ENCODE measurements around the gene FBXO31. TPM values are rescaled to one million over a fixed set of nuclear protein-coding genes. Genes with fewer than 3 reads are reported as not detected.
A peak's percentile ranks its signal among the peaks of the same experiment; 100 is the strongest.

FBXO31 gene
- total and polyA plus RNA-seq, 9 of the 15 experiments (the other 6 are each of a cell fraction or from before 2014, with no cell fraction given): 0.18 to 33.3 (median 10.9) TPM

DNA sequence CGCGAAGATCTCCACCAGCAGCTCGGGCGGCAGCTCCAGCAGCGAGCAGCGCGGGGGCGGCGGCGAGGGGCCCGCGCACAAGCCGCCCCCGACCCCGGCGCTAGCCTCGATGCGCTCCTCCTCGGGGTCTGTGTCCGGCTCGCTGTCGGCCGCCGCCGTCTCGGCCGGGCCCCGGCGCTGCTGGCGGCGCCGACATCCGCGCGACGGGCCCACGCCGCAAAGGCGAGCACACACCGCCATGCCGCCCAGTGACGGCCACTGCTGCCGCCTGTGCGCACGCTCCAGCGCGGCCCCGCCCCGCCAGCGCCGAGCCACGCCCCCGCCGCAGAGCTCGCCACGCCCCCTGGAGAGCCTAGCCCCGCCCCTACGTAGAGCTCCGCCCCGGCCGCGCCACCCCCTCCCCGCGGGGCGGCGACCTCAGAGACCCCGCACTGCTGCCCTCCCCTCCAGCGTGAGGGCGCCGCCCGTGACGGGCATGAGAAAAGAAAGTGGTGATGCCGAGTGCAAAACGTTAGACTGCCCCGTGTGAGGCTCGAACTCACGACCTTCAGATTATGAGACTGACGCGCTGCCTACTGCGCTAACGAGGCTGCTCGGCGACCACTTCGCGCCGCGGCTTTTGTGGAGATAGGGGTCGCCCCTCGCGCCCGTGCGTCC lies at the start of gene FBXO31 (continued):
- TF ChIP-seq ZFP30 (CRISPR knock-in tag; IDR thresholded peaks at IDR 0.05; ENCODE audit: borderline replicate concordance): no peak
- TF ChIP-seq ZNF766 (CRISPR knock-in tag; conservative IDR thresholded peaks at IDR 0.05): no peak
- 0 out of 4 replicates have a peak, but pooled peaks of 1 of the 2 experiments have one; percentile 10 for TF ChIP-seq TEAD1 (CRISPR knock-in tag; IDR thresholded peaks at IDR 0.05)
- TF ChIP-seq ARID4B (CRISPR knock-in tag; IDR thresholded peaks at IDR 0.05): peak; percentile 70
- TF ChIP-seq C11orf30 (IDR thresholded peaks at IDR 0.05; ENCODE audit: low read depth): no peak
- TF ChIP-seq, protein P1, sequence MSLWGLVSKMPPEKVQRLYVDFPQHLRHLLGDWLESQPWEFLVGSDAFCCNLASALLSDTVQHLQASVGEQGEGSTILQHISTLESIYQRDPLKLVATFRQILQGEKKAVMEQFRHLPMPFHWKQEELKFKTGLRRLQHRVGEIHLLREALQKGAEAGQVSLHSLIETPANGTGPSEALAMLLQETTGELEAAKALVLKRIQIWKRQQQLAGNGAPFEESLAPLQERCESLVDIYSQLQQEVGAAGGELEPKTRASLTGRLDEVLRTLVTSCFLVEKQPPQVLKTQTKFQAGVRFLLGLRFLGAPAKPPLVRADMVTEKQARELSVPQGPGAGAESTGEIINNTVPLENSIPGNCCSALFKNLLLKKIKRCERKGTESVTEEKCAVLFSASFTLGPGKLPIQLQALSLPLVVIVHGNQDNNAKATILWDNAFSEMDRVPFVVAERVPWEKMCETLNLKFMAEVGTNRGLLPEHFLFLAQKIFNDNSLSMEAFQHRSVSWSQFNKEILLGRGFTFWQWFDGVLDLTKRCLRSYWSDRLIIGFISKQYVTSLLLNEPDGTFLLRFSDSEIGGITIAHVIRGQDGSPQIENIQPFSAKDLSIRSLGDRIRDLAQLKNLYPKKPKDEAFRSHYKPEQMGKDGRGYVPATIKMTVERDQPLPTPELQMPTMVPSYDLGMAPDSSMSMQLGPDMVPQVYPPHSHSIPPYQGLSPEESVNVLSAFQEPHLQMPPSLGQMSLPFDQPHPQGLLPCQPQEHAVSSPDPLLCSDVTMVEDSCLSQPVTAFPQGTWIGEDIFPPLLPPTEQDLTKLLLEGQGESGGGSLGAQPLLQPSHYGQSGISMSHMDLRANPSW (CRISPR knock-in tag; IDR thresholded peaks at IDR 0.05): no peak
- no peak for TF ChIP-seq MED1 (CRISPR knock-in tag; IDR thresholded peaks at IDR 0.05; ENCODE audit: borderline replicate concordance)
- TF ChIP-seq ZNF124 (CRISPR knock-in tag; IDR thresholded peaks at IDR 0.05): no peak
- no peak for TF ChIP-seq GTF2A2 (tag; IDR thresholded peaks at IDR 0.05)
- peak; percentile 50; the same call in 1 of the 2 replicates for TF ChIP-seq KDM2B (CRISPR knock-in tag; IDR thresholded peaks at IDR 0.05)
- no peak for TF ChIP-seq WHSC1 (IDR thresholded peaks at IDR 0.05; ENCODE audit: low read length)
- peak; percentile 42; the same call in 1 of the 2 replicates for TF ChIP-seq PML (IDR thresholded peaks at IDR 0.05; ENCODE audit: low read length)
- peak; percentile 62 for TF ChIP-seq BDP1 (IDR thresholded peaks at IDR 0.05; ENCODE audit: insufficient read depth, insufficient read length)
- TF ChIP-seq UBTF (IDR thresholded peaks at IDR 0.05; ENCODE audit: borderline replicate concordance in 1 of 2, low read depth in 2 of 2, low read length in 2 of 2): peak in 1 of 2 experiments; percentile 40; a peak in 1 of 4 replicates
- TF ChIP-seq NBN (IDR thresholded peaks at IDR 0.05; ENCODE audit: low read depth): peak; percentile 66; the same call in 1 of the 2 replicates
- no peak for TF ChIP-seq ZNF316 (IDR thresholded peaks at IDR 0.05)
- no peak for TF ChIP-seq BRF1 (IDR thresholded peaks at IDR 0.05; ENCODE audit: borderline replicate concordance, extremely low read depth, insufficient read length)
- TF ChIP-seq TCF15 (CRISPR knock-in tag; IDR thresholded peaks at IDR 0.05): no peak

All from K562 (cell line).